Cardiac muscle cell (in vitro differentiated cells and primary cell): Measurements from ENCODE around the gene CSNK1A1. TPM values are rescaled to one million over a fixed set of nuclear protein-coding genes. Genes with fewer than 3 reads are reported as not detected.

Experiments
- DNase-seq, 2 donors: peaks; one replicate each; pipeline versions ENCODE4 v3.0.0 to v3.0.0-alpha.2; 2010 to 2017; ENCODE audit warnings: low read depth in 1 of 2, low spot score in 1 of 2
- H3K27ac ChIP-seq: fragments of 200-600 bp; sonication (generic); 2 replicates; pipeline ENCODE4 v1.5.1; 2016
- H3K27me3 ChIP-seq: fragments of 200-600 bp; sonication (generic); 2 replicates; pipeline ENCODE4 v1.6.0; 2016; ENCODE audit warnings: control low read depth
- H3K36me3 ChIP-seq: fragments of 200-600 bp; sonication (generic); 2 replicates; pipeline ENCODE4 v1.5.1; 2016; ENCODE audit warnings: control low read depth
- H3K4me1 ChIP-seq: fragments of 200-600 bp; sonication (generic); 2 replicates; pipeline ENCODE4 v1.8.1; 2017; ENCODE audit warnings: low read depth, mild to moderate bottlenecking, mixed run types
- H3K4me3 ChIP-seq: fragments of 200-600 bp; sonication (generic); 2 replicates; pipeline ENCODE4 v1.5.1; 2016; ENCODE audit warnings: mild to moderate bottlenecking
- H3K9me3 ChIP-seq: fragments of 200-600 bp; sonication (generic); 2 replicates; pipeline ENCODE4 v1.5.1; 2017; ENCODE audit warnings: low read depth, mild to moderate bottlenecking, control low read depth
- polyA plus RNA-seq: library from polyadenylated mRNA; unstranded; fragments of >200 nt; fragmentation: Nextera tagmentation; extraction: Ambion mirVana; gene quantifications from 2 replicates; pipeline ENCODE4 v1.2.1, GENCODE V29; 2016
- total RNA-seq: library from RNA; depleted of rRNA; stranded (reverse); fragments of >200 nt; gene quantifications from 2 replicates; pipeline ENCODE4 v1.2.3, GENCODE V29; 2016
- TF ChIP-seq, protein P1 (sequence below): IDR thresholded peaks from 2 replicates; pipeline ENCODE4 v1.5.1; 2012; ENCODE audit warnings: low read depth, mild to moderate bottlenecking, low read length

The CSNK1A1 gene
- total and polyA plus RNA-seq, 2 experiments from 2014 or later = 161 to 286 TPM

DNA sequence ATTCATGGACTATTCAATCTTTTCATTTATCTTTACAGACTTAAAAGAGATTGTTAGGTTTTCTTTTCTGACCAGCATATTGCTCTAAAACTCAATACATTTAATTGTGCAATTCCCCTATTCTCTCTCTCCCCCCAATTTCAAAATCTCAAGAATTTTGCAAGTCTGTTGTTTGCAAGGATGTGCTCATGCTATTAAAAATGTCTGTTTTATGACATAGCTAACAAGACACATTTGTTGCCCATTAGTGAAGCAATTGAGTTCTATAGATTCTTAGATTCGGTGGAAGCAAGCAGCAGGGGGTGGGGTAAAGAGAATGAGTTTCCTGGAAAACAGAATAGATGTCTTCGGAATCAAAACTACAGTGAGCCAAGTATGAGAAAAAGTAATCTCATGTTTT lies 8.5 kb upstream of the CSNK1A1 start:
- H3K27ac ChIP-seq = no peak overlapping the region
- peak in 1 of 2 donors; percentile 74 for DNase-seq

DNA sequence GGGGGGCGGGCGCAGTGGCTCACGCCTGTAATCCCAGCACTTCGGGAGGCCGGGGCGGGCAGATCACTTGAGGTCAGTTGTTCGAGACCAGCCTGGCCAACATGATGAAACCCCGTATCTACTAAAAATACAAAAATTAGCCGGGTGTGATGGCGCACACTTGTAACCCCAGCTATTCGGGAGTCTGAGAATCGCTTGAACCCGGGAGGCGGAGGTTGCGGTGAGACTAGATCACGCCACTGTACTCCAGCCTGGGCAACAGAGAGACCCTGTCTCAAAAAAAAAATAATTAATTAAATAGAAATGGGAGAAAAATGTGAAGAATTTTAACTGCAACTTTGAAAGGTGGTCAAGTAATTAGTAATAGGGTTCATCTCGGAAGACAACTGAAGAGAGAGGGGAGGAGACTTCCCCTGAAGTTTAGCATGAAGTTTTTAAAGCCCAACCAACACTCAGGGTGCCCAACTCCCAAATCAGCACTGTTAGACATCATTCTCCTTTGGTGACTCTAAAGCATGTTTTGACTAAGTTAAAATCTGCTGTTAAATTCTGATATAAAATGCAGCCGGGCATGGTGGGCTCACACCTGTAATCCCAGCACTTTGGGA lies 1.4 kb upstream of the CSNK1A1 start:
- H3K27ac ChIP-seq = peak overlapping the region; percentile 97
- TF ChIP-seq, protein P1, sequence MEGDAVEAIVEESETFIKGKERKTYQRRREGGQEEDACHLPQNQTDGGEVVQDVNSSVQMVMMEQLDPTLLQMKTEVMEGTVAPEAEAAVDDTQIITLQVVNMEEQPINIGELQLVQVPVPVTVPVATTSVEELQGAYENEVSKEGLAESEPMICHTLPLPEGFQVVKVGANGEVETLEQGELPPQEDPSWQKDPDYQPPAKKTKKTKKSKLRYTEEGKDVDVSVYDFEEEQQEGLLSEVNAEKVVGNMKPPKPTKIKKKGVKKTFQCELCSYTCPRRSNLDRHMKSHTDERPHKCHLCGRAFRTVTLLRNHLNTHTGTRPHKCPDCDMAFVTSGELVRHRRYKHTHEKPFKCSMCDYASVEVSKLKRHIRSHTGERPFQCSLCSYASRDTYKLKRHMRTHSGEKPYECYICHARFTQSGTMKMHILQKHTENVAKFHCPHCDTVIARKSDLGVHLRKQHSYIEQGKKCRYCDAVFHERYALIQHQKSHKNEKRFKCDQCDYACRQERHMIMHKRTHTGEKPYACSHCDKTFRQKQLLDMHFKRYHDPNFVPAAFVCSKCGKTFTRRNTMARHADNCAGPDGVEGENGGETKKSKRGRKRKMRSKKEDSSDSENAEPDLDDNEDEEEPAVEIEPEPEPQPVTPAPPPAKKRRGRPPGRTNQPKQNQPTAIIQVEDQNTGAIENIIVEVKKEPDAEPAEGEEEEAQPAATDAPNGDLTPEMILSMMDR = no peak
- no peak for DNase-seq

More for the DNA sequence above, 8.5 kb upstream of the CSNK1A1 start:
- H3K36me3 ChIP-seq = no peaks in the 10 kb centered on the region
- H3K9me3 ChIP-seq = no peaks in the 10 kb centered on the region
- H3K4me1 ChIP-seq = peaks cover 35% of the 10 kb centered on the region
- no peaks in the 10 kb centered on the region for H3K27me3 ChIP-seq
- TF ChIP-seq, protein P1 = no peak
- H3K4me3 ChIP-seq = no peak overlapping the region

DNA sequence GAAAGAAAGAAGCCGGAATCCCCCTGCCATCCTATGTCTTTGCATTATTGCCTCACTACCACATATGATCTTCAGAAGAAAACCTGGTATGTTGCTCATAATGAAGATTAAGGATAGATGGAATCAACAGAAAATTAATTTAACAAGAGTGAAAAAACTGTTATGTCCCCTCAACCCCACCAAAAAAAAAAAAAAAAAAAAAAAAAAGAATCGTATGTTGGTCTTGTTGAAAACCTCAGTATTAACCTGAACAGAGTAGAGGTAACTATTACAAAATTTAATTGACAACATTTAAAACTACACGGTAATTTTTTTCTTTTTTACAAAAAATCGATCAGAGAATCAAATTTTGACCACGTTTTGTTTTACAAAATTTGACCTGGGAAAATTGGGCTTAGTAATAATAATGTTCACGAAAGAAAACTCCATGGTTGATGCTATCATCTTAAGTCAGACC lies 827 bp upstream of the CSNK1A1 start:
- peaks cover 11% of the 10 kb centered on the region for H3K36me3 ChIP-seq
- peak overlapping the region; percentile 92 for H3K4me3 ChIP-seq
- peak overlapping the region; percentile 97 for H3K27ac ChIP-seq
- DNase-seq = no peak
- H3K27me3 ChIP-seq = no peaks in the 10 kb centered on the region
- H3K4me1 ChIP-seq = peaks cover 7% of the 10 kb centered on the region
- no peaks in the 10 kb centered on the region for H3K9me3 ChIP-seq
- TF ChIP-seq, protein P1 = no peak

More for the DNA sequence above, 1.4 kb upstream of the CSNK1A1 start:
- Histone ChIP-seq H3K9me3 (no peaks in the 10 kb centered on the region), H3K4me1 (peaks cover 1% of the 10 kb centered on the region), H3K36me3 (peaks cover 7% of the 10 kb centered on the region), H3K4me3 (peak overlapping the region; percentile 92), H3K27me3 (no peaks in the 10 kb centered on the region)

DNA sequence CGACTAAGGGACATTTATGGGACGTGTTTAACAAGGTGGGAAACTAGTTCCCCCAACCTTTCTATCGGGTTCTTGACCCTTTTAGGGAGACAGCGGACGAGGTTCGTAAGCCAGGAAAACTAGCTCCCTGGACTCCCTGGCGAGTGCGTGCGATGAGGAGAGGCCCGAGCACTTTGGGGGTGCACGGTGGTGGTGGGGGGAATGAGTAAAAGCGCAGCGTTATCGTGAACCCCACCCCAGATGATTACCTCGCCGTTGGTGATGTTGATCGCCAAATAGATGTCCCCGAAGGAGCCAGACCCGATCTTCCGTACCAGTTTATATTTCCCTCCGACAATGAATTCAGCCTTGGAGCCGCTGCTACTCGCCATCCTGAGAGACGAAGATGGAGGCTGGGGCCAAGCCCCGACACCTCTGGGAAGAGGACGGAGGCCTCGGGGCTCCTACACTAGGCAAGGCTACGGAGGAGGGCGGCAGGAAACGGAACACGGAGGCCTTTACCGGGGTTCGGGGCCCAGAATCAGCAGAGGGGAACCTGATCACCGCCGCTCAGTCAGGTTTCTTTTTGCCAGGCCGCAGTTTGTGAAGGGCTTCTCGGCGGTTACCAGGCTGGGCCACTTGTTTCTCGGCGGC lies 529 bp downstream of the CSNK1A1 start:
- H3K27ac ChIP-seq = peak overlapping the region; percentile 97
- TF ChIP-seq, protein P1 = no peak
- H3K4me1 ChIP-seq = peaks cover 11% of the 10 kb centered on the region
- H3K9me3 ChIP-seq = no peaks in the 10 kb centered on the region
- H3K36me3 ChIP-seq = peaks cover 19% of the 10 kb centered on the region
- H3K4me3 ChIP-seq = peak overlapping the region; percentile 92
- DNase-seq = peak in 1 of 2 donors; percentile 21
- H3K27me3 ChIP-seq = no peaks in the 10 kb centered on the region

DNA sequence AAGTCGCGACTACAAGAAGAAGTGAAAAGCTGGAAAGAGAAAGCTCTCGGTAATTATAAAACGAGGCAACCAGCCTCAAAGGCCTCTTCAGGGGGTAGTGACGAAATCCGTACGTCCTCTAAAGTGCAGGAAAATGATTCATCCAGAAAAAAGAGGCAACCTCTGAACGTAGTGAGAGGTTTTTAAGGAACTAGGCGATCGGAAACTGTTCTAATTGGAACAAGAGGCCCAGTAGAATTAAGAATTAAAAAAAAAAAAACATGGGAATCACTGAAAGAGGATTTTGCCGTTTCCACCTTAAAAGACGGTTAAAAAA lies 1.0 kb downstream of the CSNK1A1 start:
- H3K27ac ChIP-seq = peak overlapping the region; percentile 97
- TF ChIP-seq, protein P1 = no peak
- H3K4me1 ChIP-seq = peaks cover 11% of the 10 kb centered on the region
- no peaks in the 10 kb centered on the region for H3K27me3 ChIP-seq
- peak overlapping the region; percentile 92 for H3K4me3 ChIP-seq
- H3K9me3 ChIP-seq = no peaks in the 10 kb centered on the region
- peaks cover 24% of the 10 kb centered on the region for H3K36me3 ChIP-seq
- DNase-seq = peak in 1 of 2 donors; percentile 73
